HCEC 1CT (cell line): ENCODE results near the gene ATP8B2.
A peak's percentile ranks its signal among the peaks of the same experiment; 100 is the strongest.
"Not testable (repeated sequence)": the region's sequence is repeated elsewhere in the genome, so short reads cannot be mapped to it uniquely, and the experiment has no call there.

Experiments used
- DNase-seq: peaks from one replicate; pipeline ENCODE4 v3.0.0-alpha.2; 2017

Gene ATP8B2

DNA sequence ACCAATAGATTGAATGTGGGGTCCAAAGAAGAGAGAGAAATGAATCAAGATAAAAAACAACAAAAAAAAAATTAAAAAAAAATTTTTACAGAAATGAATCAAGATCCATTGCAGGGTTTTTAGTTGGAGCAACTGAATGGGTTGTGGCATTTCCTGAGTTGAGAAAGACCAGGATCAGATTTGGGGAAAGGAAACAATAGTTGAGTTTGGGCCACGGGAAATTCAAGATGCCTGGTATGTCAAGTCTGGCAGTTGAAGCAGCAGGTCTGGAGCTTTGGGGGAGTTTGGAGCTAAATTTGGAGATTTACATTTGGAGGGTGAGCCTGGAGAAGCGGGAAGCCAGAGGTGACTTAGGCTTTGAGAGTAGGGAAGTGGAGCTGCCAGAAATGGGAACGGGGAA lies 22.6 kb downstream of the ATP8B2 start:
- DNase-seq = no peak

- no peak for DNase-seq
These were observed 23.2 kb downstream of the ATP8B2 start for GRCh38 chr1:154348429-154349076.

- no peak for DNase-seq
These were observed 23.8 kb downstream of the ATP8B2 start for GRCh38 chr1:154349121-154349520.

- DNase-seq = no peak
These were observed 25.1 kb downstream of the ATP8B2 start for GRCh38 chr1:154350383-154350782.

- no peak for DNase-seq
These were observed 26.2 kb downstream of the ATP8B2 start for GRCh38 chr1:154351363-154352068.

GRCh38 chr1:154352245-154352580 lies 26.9 kb downstream of the ATP8B2 start:
- DNase-seq = no peak

GRCh38 chr1:154352581-154353459 lies 27.5 kb downstream of the ATP8B2 start:
- DNase-seq = peak; percentile 25

GRCh38 chr1:154353460-154353904 lies 28.2 kb downstream of the ATP8B2 start:
- DNase-seq = peak; percentile 74

DNA sequence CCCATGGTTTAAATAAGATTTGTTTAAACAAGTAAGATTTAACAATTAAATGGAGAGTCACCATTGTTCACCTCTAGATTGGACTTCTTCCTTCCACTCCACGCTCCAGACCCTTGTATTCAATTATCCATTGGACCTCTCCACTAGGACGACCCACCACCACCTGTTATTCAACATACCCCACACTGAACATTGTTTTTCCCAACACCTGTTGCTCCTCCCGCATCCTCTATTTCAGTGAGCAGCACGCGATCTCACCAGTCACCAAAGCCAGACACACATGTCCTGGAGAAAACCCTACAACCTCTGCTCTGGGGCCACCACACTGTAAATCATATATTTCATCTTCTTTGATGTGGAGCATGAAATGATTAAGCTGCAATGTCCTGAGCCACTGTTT lies 28.6 kb downstream of the ATP8B2 start:
- no peak for DNase-seq

DNA sequence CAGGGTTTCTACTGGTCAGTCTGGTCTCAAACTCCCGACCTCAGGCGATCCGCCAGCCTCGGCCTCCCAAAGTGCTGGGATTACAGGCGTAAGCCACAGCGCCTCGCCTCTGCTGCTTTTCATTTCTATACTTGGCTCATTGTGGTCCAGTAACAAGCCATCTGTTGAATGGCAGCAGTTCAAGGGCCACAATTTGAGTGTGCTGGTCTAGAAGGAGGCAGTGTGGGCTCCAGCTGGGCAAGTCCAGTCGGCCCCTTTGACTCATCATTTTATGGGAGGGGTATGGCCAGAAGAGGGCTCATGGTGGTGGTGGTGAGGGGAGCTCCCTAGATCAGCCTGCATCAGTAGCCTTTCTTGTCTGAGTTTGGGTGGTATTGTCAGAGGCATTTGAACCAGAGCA lies 33.2 kb downstream of the ATP8B2 start:
- DNase-seq = no peak

GRCh38 chr1:154360288-154360687 lies 35.0 kb downstream of the ATP8B2 start:
- no peak for DNase-seq

DNA sequence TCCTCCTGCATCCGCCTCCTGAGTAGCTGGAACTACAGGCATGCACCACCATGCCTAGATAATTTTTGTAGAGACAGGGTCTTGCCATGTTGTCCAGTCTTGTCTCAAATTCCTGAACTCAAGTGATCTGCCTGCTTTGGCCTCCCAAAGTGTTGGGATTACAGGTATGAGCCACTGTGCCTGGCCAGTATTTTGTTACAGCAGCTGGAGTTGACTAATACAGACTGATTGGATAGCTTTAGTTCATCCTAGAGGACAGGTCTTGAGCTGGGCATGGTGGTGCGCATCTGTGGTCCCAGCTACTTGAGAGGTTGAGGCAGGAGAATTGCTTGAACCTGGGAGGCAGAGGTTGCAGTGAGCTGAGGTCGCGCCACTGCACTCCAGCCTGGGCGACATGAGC lies 35.6 kb downstream of the ATP8B2 start:
- DNase-seq = not testable (repeated sequence)

GRCh38 chr1:154361357-154361756 lies 36.0 kb downstream of the ATP8B2 start:
- no peak for DNase-seq

GRCh38 chr1:154371436-154371835 lies 46.1 kb downstream of the ATP8B2 start:
- no peak for DNase-seq

- DNase-seq = not testable (repeated sequence)
These were observed 48.5 kb downstream of the ATP8B2 start for GRCh38 chr1:154373777-154374357.

DNA sequence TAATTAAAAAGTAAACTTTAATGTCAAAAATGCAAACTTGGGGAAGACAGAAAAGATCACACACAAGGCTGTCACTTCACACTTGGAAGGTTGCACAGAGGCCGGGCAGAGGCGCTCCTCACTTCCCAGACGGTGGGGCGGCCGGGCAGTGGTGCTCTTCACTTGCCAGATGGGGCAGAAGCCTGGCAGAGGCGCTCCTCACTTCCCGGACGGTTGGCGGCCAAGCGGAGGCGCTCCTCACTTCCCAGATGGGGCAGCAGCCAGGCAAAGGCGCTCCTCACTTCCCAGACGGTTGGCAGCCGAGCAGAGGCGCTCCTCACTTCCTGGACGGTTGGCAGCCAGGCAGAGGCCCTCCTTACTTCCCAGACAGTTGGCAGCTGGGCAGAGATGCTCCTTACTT lies 54.0 kb downstream of the ATP8B2 start:
- DNase-seq = no peak

DNA sequence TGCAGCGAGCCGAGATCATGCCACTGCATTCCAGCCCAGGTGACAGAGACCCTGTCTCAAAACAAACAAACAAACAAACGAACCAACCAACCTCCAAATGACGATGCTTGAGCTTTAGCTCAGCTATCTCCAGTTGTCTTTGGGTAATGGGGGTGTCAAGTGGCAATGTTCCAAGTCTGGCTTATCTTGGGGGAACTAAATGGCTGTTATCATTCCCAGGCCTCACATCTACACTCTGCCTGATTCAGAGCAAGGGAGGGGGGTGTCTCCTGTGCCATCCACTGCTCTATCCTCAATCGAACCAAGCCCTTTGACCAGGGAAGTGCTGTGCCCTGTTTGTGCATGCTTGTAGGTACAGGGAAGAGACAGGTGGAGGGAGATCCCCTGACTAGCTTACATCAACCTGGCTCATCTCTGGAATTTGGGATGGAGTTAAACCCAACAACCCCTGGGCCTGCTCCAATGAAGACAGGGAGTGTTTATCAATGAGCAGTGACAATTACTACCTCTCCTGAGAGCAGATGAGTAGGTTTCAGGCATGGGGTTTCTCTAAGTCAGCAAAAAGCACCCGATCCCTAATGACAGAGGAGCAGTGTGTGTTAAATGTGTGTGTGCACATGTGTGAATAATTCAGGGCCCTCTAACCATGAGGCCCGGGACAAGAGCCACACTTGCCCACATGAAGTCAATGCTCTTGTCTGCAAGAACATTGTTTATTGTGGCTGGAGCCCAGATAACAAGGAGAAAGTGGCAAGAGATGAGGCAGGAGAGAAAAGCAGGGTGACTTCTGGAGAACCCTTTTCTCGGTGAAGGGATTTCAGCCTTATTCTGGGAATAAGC lies 59.5 kb downstream of the ATP8B2 start:
- DNase-seq = no peak

- no peak for DNase-seq
These were observed 61.5 kb downstream of the ATP8B2 start for GRCh38 chr1:154386643-154387352.

DNA sequence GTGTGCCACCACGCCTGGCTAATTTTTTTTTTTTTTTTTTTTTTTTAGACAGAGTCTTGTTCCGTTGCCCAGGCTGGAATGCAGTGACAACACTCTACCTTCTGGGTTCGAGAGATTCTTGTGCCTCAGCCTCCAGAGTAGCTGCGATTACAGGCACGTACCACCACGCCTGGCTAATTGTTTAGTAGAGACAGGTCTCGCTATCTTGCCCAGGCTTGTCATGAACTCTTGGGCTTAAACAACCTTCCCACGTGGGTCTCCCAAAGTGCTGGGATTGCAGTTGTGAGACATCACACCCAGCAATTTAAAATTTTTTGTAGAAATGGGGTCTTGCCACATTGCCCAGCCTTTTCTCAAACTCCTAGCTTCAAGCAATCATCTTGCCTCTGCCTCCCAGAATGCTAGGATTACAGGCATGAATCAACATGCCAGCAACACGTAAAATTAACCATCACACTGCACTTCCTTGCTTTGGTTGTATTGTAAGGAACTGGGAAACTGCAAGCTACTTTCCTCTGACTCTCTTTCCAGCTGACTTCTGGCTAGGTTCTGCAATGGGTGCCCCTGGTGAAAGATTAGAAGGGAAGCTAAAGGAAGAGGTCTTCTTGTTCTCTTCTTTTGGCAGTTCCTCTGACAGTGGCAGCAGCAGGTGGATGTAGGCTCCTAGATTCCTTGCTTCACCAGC lies 65.9 kb downstream of the ATP8B2 start:
- DNase-seq = no peak

- DNase-seq = no peak
These were observed 72.8 kb downstream of the ATP8B2 start for GRCh38 chr1:154398141-154398540.

DNA sequence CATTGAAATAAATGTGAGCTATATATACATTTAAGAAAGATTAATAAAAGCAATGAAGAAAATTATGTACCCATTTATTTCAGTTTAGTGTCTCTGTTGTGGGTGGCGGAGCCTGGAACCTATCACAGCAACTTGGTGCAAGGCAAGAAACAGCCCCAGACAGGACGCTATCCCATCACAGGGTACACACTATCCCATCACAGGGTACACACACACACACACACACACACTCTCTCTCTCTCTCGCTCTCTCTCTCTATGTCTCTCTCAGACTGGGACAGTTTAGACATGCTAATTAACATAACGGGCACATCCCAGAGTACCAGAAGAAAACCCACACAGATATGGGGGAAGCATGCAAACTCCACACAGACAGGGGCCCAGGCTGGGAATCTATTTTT lies 73.4 kb downstream of the ATP8B2 start:
- DNase-seq = no peak
